AG09309 (cell line): Measurements from ENCODE around the gene ANTXR1.

ENCODE experiments used
- DNase-seq: peaks from one replicate; pipeline ENCODE4 v3.0.0-alpha.2; 2010; ENCODE audit warnings: low read depth
- H3K4me3 ChIP-seq: 2 replicates; pipeline ENCODE4 v1.5.1; 2011; ENCODE audit warnings: mild to moderate bottlenecking, low read depth, low read length, moderate library complexity; ENCODE audit not compliant: control insufficient read depth
- TF ChIP-seq, protein P1 (sequence below): IDR thresholded peaks from 2 replicates; pipeline ENCODE4 v1.5.1; 2011; ENCODE audit warnings: mild to moderate bottlenecking, low read depth, low read length, inconsistent platforms; ENCODE audit not compliant: insufficient read depth, control insufficient read depth; ENCODE audit errors: missing control alignments

ANTXR1 gene

GRCh38 chr2:69061525-69061924 lies 48.5 kb downstream of the ANTXR1 start:
- H3K4me3 ChIP-seq, result no peak overlapping the region
- no peak for DNase-seq
- TF ChIP-seq, protein P1, sequence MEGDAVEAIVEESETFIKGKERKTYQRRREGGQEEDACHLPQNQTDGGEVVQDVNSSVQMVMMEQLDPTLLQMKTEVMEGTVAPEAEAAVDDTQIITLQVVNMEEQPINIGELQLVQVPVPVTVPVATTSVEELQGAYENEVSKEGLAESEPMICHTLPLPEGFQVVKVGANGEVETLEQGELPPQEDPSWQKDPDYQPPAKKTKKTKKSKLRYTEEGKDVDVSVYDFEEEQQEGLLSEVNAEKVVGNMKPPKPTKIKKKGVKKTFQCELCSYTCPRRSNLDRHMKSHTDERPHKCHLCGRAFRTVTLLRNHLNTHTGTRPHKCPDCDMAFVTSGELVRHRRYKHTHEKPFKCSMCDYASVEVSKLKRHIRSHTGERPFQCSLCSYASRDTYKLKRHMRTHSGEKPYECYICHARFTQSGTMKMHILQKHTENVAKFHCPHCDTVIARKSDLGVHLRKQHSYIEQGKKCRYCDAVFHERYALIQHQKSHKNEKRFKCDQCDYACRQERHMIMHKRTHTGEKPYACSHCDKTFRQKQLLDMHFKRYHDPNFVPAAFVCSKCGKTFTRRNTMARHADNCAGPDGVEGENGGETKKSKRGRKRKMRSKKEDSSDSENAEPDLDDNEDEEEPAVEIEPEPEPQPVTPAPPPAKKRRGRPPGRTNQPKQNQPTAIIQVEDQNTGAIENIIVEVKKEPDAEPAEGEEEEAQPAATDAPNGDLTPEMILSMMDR, result no peak

DNA sequence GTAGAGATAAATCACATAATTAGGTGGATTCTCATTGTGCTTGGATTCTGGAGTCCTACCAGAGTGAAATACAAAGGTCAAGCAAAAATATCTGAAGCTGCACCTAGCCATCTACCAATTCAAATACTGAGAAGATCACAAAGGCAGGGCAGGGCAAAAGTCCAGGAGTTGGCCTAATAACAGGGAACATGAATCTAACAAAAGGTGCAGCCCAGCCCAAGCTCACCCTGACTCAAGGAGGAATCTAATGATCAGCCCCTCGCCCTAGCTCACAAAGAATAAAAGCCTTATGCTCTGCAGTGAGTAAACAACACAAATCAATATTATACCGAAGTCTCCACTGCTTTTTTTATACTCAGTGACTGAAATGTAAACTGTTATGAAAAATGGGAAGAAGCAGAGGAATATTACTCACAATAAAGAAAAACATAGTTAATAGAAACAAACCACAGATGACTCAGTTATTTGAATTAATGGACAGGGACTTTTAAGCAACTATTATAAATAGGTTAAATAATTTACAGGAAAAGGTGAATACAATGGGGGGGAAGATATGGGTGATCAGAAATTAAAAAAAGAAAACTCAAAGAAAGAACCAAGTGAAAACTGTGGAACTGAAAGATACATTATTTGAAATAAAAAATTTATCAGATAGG lies 49.5 kb downstream of the ANTXR1 start:
- no peak for DNase-seq
- H3K4me3 ChIP-seq, result no peak overlapping the region
- TF ChIP-seq, protein P1, result no peak

DNA sequence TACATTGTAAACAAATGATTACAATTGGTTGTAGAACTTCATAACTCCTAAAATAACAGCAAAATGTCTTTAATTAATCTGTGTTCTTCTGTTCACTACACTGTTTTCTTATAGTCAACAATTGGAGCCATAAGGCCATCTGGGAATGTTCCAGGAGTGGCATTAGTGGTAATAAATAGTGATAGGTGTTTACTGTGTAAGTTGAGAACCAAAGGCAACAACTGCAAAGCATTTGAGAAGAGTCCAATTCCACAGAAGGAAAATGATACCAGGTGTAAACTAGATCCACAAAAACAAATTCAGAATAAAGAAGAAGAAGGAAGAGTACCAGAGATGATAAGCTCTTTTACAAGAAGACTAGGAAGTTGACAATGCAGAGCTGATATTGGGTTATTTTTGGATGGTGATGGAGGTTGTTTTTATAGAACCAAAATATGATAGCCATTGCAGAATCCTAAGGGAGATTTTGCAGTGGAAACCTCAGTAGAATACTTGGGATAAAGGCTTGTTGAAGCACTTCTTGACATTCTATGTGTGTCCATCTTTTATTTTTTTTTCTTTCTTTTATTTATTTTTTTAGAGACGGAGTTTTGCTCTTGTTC lies 52.9 kb downstream of the ANTXR1 start:
- TF ChIP-seq, protein P1, result no peak
- DNase-seq, result no peak
- no peak overlapping the region for H3K4me3 ChIP-seq

DNA sequence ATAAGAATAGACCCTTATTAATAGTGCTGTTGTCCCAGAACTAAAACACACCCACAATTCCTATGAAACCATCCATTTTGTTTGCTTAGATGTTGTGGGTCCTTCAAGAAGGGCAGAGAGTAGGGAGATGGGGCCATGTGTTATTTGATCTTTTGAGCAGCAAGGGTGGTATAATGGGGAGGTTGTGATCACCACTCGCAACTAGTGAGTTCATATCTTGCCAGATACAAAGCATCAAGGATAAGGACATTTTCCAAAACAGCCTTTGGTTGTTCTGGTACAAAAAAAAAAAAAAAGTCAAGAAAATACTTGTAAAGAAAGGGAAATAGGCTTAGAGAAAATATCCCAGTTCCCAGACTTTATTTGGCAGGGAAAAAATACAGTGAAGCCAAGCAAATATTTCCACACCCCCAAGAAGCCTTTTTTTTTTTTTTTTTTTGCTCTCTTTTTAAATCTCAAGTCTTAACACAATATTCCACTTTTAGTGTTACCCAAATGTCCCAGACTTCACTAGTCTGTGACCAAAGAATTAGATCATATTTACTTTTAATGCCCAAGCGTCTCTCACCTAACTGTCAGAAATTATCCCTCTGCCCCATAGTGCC lies 54.1 kb downstream of the ANTXR1 start:
- DNase-seq, result no peak
- no peak overlapping the region for H3K4me3 ChIP-seq
- TF ChIP-seq, protein P1, result no peak

DNA sequence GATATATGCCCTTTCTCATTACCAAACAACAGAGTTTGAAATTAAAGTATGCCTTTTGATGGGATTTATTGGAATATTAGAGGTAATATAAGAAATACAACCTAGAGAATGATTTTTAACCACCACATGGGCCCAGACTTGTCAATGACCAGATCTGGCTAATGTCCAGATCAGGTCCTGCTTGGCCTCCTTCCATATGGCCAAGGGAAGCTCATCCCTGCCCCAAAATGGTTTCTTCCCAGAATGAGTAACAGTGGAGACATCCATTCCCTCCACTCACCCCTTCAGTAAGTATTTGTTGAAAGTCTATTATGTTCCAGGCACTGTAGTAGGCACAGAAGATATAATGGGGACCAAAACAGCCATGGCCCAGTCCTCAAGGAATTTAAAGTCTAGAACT lies 54.9 kb downstream of the ANTXR1 start:
- no peak for DNase-seq
- TF ChIP-seq, protein P1, result no peak
- H3K4me3 ChIP-seq, result no peak overlapping the region

DNA sequence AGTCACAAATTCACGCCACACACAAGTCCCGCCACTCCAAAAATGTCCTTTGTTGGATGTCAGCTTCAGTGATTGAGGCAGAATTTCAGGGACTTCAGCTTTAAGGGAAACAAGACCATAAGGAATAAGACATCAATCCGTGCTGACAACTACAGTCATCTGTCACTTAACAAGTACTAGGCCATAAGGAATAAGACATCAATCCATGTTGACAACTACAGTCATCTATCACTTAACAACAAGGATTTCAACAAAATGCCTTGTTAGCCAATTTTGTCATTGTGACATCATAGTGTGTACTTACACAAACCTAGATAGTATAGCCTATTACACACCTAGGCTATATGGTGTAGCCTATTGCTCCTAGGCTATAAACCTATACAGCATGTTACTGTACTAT lies 58.0 kb downstream of the ANTXR1 start:
- TF ChIP-seq, protein P1, result no peak
- no peak for DNase-seq
- H3K4me3 ChIP-seq, result no peak overlapping the region
